Keratinocyte (primary cell): Measurements from ENCODE around the gene TMPRSS3. TPM values are rescaled to one million over a fixed set of nuclear protein-coding genes. Genes with fewer than 3 reads are reported as not detected.

Experiments used
- DNase-seq: peaks from one replicate; pipeline ENCODE4 v3.0.0-alpha.2; 2011; ENCODE audit warnings: low read depth, missing footprints, low spot score
- FAIRE-seq: peaks from 2 replicates; lab custom pipeline; 2011; peaks lifted over from hg19 to GRCh38; lab: Jason Lieb, UNC
- H2AFZ ChIP-seq: 2 replicates; pipeline ENCODE4 v1.6.0; 2012; ENCODE audit warnings: low read length, control low read depth, inconsistent platforms; ENCODE audit not compliant: control insufficient read depth
- H3K27ac ChIP-seq: 2 replicates; pipeline ENCODE4 v1.5.1; 2011; ENCODE audit warnings: low read length; ENCODE audit not compliant: control insufficient read depth, insufficient read depth
- H3K27me3 ChIP-seq: 3 replicates; pipeline ENCODE4 v1.6.0; 2011; ENCODE audit warnings: low read length; ENCODE audit not compliant: control insufficient read depth, insufficient read depth; ENCODE audit errors: extremely low read depth
- H3K36me3 ChIP-seq, 2 experiments: 2 replicates in 1 of 2; 3 replicates in 1 of 2; pipeline ENCODE4 v1.5.1; 2011; ENCODE audit warnings: low read length in 2 of 2, mild to moderate bottlenecking in 1 of 2; ENCODE audit not compliant: control insufficient read depth in 2 of 2, insufficient read depth in 2 of 2; ENCODE audit errors: extremely low read depth in 1 of 2
- H3K4me1 ChIP-seq: 3 replicates; pipeline ENCODE4 v1.5.1; 2011; ENCODE audit warnings: low read length; ENCODE audit not compliant: control insufficient read depth, insufficient read depth; ENCODE audit errors: extremely low read depth
- H3K4me2 ChIP-seq: 3 replicates; pipeline ENCODE4 v1.6.0; 2011; ENCODE audit warnings: low read depth, low read length; ENCODE audit not compliant: control insufficient read depth, insufficient read depth; ENCODE audit errors: extremely low read depth
- H3K4me3 ChIP-seq, 3 experiments: fragments of 200-600 bp in 1 of 3; sonication (generic) in 1 of 3; 2 replicates in 2 of 3; 3 replicates in 1 of 3; pipeline ENCODE4 v1.5.1; 2011 to 2016; ENCODE audit warnings: low read length in 3 of 3, mild to moderate bottlenecking in 3 of 3, control low read depth in 2 of 3, inconsistent platforms in 1 of 3, low read depth in 1 of 3, mixed read lengths in 1 of 3, mixed run types in 1 of 3, moderate library complexity in 1 of 3; ENCODE audit not compliant: control insufficient read depth in 2 of 3, insufficient read depth in 2 of 3; ENCODE audit errors: extremely low read depth in 1 of 3
- H3K79me2 ChIP-seq: 2 replicates; pipeline ENCODE4 v1.6.0; 2012; ENCODE audit warnings: low read length; ENCODE audit not compliant: control insufficient read depth, insufficient read depth
- H3K9ac ChIP-seq: 3 replicates; pipeline ENCODE4 v1.6.0; 2011; ENCODE audit warnings: low read length; ENCODE audit not compliant: control insufficient read depth, insufficient read depth; ENCODE audit errors: extremely low read depth
- H3K9me1 ChIP-seq: 3 replicates; pipeline ENCODE4 v1.6.0; 2011; ENCODE audit warnings: low read length; ENCODE audit not compliant: control insufficient read depth, insufficient read depth; ENCODE audit errors: extremely low read depth
- H3K9me3 ChIP-seq: 2 replicates; pipeline ENCODE4 v1.5.1; 2012; ENCODE audit warnings: low read depth, low read length; ENCODE audit not compliant: control insufficient read depth
- H4K20me1 ChIP-seq: 3 replicates; pipeline ENCODE4 v1.6.0; 2011; ENCODE audit warnings: low read length; ENCODE audit not compliant: control insufficient read depth, insufficient read depth; ENCODE audit errors: extremely low read depth
- EZH2 ChIP-seq: IDR thresholded peaks from one replicate; pipeline ENCODE4 v1.6.1; 2012; ENCODE audit warnings: inconsistent platforms, mild to moderate bottlenecking, low read length, moderate library complexity
- dilution Hi-C: fragments of 300-500 bp; cut with MboI; formaldehyde crosslinking; loops from one replicate; pipeline ENCODE4 v1.7.0; 2020; ENCODE audit warnings: low sequenced_read_pairs; ENCODE audit not compliant: extremely low pct_ligation_motif_present
- polyA plus RNA-seq, 5 experiments: library from polyadenylated mRNA; depleted of rRNA in 3 of 5; stranded (reverse) in 3 of 5; stranded (forward) in 1 of 5; unstranded in 1 of 5; fragments of >200 nt; gene quantifications; 1 replicate in 1 of 5; 2 replicates in 3 of 5; 3 replicates in 1 of 5; pipeline versions ENCODE4 v1.2.1 to v1.2.3, GENCODE V29; 2011 to 2012; ENCODE audit warnings: missing spikeins in 2 of 5, low read depth in 1 of 5, low replicate concordance in 1 of 5
- small RNA-seq, 3 experiments: library from RNA; depleted of rRNA; stranded (forward); fragments of <200 nt; gene quantifications; one replicate each; pipeline ENCODE3, GENCODE V24; 2012; ENCODE audit warnings: low read depth in 3 of 3, low replicate concordance in 1 of 3; ENCODE audit not compliant: insufficient read length in 3 of 3
- TF ChIP-seq, protein P1 (sequence below), 3 experiments: IDR thresholded peaks in 1 of 3; conservative IDR thresholded peaks in 1 of 3; optimal IDR thresholded peaks in 1 of 3; 2 replicates in 2 of 3; 3 replicates in 1 of 3; pipeline versions ENCODE3 to v1.5.1; 2011; ENCODE audit warnings: low read length in 3 of 3, mild to moderate bottlenecking in 3 of 3, moderate library complexity in 2 of 3, control low read depth in 1 of 3, inconsistent platforms in 1 of 3; ENCODE audit not compliant: insufficient read depth in 2 of 3; ENCODE audit errors: extremely low read depth in 1 of 3

TMPRSS3 gene
- polyA plus RNA-seq, 1 donor (not counting 4 experiments of a cell fraction or from before 2014, with no cell fraction given): not detected

DNA sequence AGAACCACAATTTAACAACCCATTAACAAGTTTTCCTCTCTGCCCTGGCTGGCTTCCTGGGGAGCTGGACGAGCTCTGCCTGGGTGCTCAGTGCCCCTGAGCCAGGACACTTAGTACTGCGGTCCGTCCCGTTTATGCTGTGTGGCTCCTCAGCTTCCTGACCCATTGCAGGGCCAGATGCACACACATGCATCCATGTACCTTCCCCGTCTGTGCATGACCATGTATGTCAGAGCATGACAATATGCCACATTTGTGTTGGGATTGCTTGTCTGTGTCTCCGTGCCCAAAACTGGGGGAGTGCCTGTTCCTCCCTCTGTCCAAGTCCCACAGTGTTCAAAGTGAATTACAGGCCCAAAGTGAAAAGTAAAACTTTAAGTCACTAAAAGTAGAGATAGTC is 71.0 kb downstream of the TMPRSS3 start:
- Histone ChIP-seq H3K36me3 (no peaks in the 10 kb centered on the region), H3K9me1 (no peaks in the 10 kb centered on the region), H2AFZ (no peak overlapping the region), H4K20me1 (no peaks in the 10 kb centered on the region), H3K27ac (no peak overlapping the region), H3K27me3 (peaks cover 4% of the 10 kb centered on the region), H3K9ac (no peak overlapping the region), H3K4me3 (no peak overlapping the region), H3K9me3 (no peaks in the 10 kb centered on the region), H3K79me2 (no peaks in the 10 kb centered on the region), H3K4me2 (no peak overlapping the region), H3K4me1 (no peaks in the 10 kb centered on the region)
- FAIRE-seq: no peak
- no peak for DNase-seq
- TF ChIP-seq, protein P1, sequence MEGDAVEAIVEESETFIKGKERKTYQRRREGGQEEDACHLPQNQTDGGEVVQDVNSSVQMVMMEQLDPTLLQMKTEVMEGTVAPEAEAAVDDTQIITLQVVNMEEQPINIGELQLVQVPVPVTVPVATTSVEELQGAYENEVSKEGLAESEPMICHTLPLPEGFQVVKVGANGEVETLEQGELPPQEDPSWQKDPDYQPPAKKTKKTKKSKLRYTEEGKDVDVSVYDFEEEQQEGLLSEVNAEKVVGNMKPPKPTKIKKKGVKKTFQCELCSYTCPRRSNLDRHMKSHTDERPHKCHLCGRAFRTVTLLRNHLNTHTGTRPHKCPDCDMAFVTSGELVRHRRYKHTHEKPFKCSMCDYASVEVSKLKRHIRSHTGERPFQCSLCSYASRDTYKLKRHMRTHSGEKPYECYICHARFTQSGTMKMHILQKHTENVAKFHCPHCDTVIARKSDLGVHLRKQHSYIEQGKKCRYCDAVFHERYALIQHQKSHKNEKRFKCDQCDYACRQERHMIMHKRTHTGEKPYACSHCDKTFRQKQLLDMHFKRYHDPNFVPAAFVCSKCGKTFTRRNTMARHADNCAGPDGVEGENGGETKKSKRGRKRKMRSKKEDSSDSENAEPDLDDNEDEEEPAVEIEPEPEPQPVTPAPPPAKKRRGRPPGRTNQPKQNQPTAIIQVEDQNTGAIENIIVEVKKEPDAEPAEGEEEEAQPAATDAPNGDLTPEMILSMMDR (optimal IDR thresholded peaks at IDR 0.05 in 1 of 3, IDR thresholded peaks at IDR 0.05 in 1 of 3, conservative IDR thresholded peaks at IDR 0.05 in 1 of 3; ENCODE audit: extremely low read depth in 1 of 3, insufficient read depth in 2 of 3, low read length in 3 of 3): no peak
- no peak for TF ChIP-seq EZH2
- dilution Hi-C loops: no loop called here

Small RNA genes lying within 50 kb of the gene (small RNA-seq; reads per million reads assigned to genes)
- gene RNU6-1149P: 0 reads per million in 3 experiments

Other genes starting within 250 kb of the TMPRSS3 start
- 3.3 to 3.6 TPM (median 3.5 TPM) in 3 replicates for gene ABCG1, start 176.9 kb downstream of the TMPRSS3 start, polyA plus RNA-seq
- gene TFF3, start 80.6 kb downstream of the TMPRSS3 start, polyA plus RNA-seq: not detected in 3 replicates
- not detected in 3 replicates for gene TFF2, start 45.1 kb downstream of the TMPRSS3 start, polyA plus RNA-seq
- gene TFF1, start 29.5 kb downstream of the TMPRSS3 start, polyA plus RNA-seq: not detected in 3 replicates
- not detected in 3 replicates for gene UBASH3A, start 7.8 kb upstream of the TMPRSS3 start, polyA plus RNA-seq
- 0.50 to 0.84 TPM (median 0.50 TPM) in 3 replicates for gene RSPH1, start 100.2 kb upstream of the TMPRSS3 start, polyA plus RNA-seq
- gene SLC37A1, start 117.8 kb upstream of the TMPRSS3 start, polyA plus RNA-seq: 2.7 to 4.2 TPM (median 4.1 TPM) in 3 replicates